ENCODE data around the gene PDZRN4.
A peak's percentile ranks its signal among the peaks of the same experiment; 100 is the strongest.

Gene PDZRN4

DNA sequence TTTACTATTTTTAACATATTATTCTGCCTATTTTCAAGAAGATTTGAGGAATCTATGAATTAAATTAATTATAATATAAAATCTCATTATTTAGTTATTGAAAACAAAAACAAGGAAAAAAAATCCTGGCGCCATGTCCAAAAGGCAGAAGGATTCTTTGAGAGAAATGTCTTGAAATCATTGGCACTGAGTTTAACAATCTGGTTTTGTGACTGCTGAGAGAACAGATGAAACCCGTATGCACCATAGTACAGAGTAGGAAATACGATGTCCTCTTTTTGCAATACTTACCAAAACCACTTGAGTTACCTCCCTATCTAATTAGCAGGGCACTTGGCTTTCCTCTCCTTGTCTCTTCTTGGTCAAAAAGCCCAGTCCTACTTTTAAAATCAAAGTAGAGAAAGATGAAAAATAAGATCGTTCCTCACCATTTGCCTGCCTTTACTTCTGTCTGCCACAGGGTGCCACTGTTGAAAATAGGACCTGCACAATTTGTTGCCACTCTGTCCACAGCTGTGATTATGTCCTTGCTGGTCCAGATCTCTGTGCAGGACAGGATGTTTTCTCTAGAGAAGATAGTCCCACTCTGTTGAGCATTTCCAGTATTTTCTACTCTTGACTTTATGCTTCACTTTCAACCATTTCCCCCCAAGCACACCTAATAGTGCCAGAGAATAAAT is 179.7 kb downstream of the PDZRN4 start:
- H3K4me3 ChIP-seq (ENCODE audit: low read depth, low read length) = no peak overlapping the region
- TF ChIP-seq, protein P1, sequence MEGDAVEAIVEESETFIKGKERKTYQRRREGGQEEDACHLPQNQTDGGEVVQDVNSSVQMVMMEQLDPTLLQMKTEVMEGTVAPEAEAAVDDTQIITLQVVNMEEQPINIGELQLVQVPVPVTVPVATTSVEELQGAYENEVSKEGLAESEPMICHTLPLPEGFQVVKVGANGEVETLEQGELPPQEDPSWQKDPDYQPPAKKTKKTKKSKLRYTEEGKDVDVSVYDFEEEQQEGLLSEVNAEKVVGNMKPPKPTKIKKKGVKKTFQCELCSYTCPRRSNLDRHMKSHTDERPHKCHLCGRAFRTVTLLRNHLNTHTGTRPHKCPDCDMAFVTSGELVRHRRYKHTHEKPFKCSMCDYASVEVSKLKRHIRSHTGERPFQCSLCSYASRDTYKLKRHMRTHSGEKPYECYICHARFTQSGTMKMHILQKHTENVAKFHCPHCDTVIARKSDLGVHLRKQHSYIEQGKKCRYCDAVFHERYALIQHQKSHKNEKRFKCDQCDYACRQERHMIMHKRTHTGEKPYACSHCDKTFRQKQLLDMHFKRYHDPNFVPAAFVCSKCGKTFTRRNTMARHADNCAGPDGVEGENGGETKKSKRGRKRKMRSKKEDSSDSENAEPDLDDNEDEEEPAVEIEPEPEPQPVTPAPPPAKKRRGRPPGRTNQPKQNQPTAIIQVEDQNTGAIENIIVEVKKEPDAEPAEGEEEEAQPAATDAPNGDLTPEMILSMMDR (IDR thresholded peaks at IDR 0.05; ENCODE audit: low read depth, low read length, missing control alignments) = peak; percentile 40
- DNase-seq (ENCODE audit: low read depth) = no peak

DNA sequence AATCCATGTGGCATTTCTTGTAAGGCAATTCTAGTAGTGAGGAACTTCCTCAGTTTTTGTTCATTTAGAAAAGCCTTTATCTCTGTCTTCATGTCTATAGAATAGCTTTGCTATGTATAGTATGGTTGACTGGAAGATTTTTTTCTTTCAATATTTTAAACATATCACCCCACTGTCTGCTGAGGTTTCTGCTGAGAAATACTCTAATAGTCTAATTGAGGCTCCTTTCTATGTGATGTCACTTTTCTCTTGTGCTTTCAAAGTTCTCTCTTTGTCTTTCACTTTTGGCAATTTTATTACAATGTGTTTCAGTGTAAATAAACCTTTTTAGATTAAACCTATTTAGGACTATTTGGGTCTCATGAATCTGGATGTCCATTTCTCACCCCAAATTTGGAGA is 192.8 kb downstream of the PDZRN4 start:
- no peak overlapping the region for H3K4me3 ChIP-seq (ENCODE audit: low read depth, low read length)
- no peak for DNase-seq (ENCODE audit: low read depth)
- TF ChIP-seq, protein P1 (IDR thresholded peaks at IDR 0.05; ENCODE audit: low read depth, low read length, missing control alignments) = no peak

DNA sequence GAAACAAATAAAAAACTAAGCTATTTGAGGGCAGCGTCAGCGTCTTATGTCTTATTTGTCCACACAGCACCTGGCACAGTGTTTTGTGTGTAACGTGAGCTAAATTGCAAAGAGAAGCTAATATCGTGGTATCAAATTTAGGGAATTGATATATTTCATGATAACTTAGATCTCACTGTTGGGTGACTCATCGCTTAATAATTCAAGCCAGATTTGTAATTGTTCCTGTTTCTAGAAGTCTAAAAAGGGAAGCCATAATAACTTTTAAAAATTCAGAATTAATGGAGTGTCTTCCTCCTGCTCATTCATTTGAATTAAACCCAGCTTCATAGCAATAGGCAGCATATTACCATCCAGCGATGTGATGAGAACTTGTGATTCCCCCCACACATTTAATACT is 214.7 kb downstream of the PDZRN4 start:
- H3K4me3 ChIP-seq (ENCODE audit: low read depth, low read length) = no peak overlapping the region
- DNase-seq (ENCODE audit: low read depth) = no peak
- TF ChIP-seq, protein P1 (IDR thresholded peaks at IDR 0.05; ENCODE audit: low read depth, low read length, missing control alignments) = no peak

DNA sequence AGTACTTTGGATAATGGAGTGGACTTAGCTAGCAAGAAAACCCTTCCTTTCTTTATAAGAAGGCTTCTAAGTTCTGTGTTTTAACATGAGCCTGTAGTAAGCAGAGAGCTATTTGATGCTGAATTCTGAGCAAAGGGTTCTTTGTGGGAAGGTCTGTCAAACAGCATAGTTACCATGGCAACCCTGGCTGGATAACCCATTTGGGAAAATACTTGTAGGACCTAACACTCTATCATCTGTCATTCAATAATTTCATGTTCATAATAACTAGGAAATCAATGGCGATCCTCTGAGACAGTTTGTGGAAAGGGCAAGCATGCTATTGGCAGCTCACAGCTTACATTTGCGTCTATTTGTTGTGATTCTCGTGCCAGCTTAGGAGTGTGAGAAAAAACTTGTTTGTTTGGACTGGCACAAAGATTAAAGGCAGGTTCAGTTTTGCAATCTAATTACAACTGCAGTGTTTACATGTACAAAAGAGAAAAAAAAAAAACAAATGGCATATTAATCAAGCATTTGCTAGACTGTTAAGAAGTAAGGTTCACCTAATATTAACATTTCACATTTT is 219.2 kb downstream of the PDZRN4 start:
- no peak overlapping the region for H3K4me3 ChIP-seq (ENCODE audit: low read depth, low read length)
- TF ChIP-seq, protein P1 (IDR thresholded peaks at IDR 0.05; ENCODE audit: low read depth, low read length, missing control alignments) = no peak
- no peak for DNase-seq (ENCODE audit: low read depth)

DNA sequence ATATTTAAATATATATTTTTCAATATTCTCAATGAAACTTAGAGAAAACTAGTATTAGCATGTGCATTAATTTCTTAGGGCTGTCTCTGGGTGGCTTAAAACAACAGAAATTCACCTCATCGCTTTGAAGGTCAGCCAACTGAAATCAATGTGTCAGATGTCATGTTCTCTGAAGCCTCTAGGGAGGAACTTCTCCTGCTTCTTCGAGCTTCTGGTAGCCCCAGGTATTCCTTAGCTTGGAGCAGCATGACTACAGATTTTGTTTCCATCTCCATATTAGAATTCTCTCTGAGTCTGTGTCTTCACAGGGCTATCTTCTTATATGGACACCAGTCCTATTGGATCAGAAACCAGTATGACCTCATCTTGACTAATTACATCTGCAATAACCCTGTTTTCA is 221.5 kb downstream of the PDZRN4 start:
- no peak overlapping the region for H3K4me3 ChIP-seq (ENCODE audit: low read depth, low read length)
- TF ChIP-seq, protein P1 (IDR thresholded peaks at IDR 0.05; ENCODE audit: low read depth, low read length, missing control alignments) = no peak
- no peak for DNase-seq (ENCODE audit: low read depth)

DNA sequence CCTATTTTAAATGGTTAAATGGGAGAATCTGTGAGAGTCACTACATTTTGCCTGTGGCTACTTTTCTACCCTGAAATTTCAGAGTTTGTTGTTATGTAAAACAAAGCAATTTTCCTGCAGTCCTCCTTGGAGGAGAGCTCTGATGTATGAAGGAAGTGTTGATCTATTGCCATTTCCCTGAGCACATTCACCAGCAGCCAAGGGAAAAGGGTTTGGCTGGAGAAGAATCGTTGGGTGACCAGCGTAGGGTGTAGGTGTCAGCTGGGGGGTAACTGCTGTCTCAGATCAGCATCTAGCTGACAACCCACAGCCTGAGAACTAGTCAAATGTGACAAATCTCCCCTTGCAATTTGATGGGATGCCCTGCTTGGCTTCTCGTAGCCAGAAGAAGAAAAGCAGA is 230.5 kb downstream of the PDZRN4 start:
- no peak for DNase-seq (ENCODE audit: low read depth)
- TF ChIP-seq, protein P1 (IDR thresholded peaks at IDR 0.05; ENCODE audit: low read depth, low read length, missing control alignments) = no peak
- no peak overlapping the region for H3K4me3 ChIP-seq (ENCODE audit: low read depth, low read length)

All from GM12864 (cell line).